Prostate gland (tissue), 2 donors: ENCODE data around the gene GALNT14. TPM values are rescaled to one million over a fixed set of nuclear protein-coding genes. Genes with fewer than 3 reads are reported as not detected.

Experiments
- DNase-seq: peaks from one replicate; pipeline ENCODE4 v3.0.0-alpha.2; 2019; ENCODE audit warnings: low spot score
- H3K27ac ChIP-seq, 2 donors: fragments of 200-600 bp; sonication (generic); 2 replicates each; pipeline ENCODE4 v1.5.1; 2017 to 2019
- H3K27me3 ChIP-seq: fragments of 200-600 bp; sonication (generic); replicated peaks from 2 replicates; pipeline ENCODE4 v1.5.1; 2019; ENCODE audit not compliant: insufficient read depth
- H3K36me3 ChIP-seq, 2 donors: fragments of 200-600 bp; sonication (generic); 1 replicate in 1 of 2; 2 replicates in 1 of 2; pipeline versions ENCODE4 v1.5.1 to v1.8.1; 2017 to 2019
- H3K4me1 ChIP-seq: fragments of 200-600 bp; sonication (generic); replicated peaks from 2 replicates; pipeline ENCODE4 v1.5.1; 2019
- H3K4me3 ChIP-seq, 2 donors: fragments of 200-600 bp; sonication (generic); 2 replicates each; pipeline ENCODE4 v1.5.1; 2017 to 2019
- H3K9me3 ChIP-seq: fragments of 200-600 bp; sonication (generic); 2 replicates; pipeline ENCODE4 v1.5.1; 2017
- CTCF ChIP-seq, 4 experiments: fragments of 200-600 bp in 2 of 4; fragments of 450-650 bp in 2 of 4; sonication (generic) in 2 of 4; IDR thresholded peaks; 1 replicate in 3 of 4; 2 replicates in 1 of 4; pipeline ENCODE4 v1.5.1; 2016 to 2019; ENCODE audit warnings: antibody characterized with exemption in 4 of 4, mild to moderate bottlenecking in 2 of 4, moderate library complexity in 2 of 4
- POLR2A ChIP-seq: fragments of 450-650 bp; IDR thresholded peaks from one replicate; pipeline ENCODE4 v1.6.1; 2016; ENCODE audit warnings: antibody characterized with exemption, mild to moderate bottlenecking
- POLR2AphosphoS5 ChIP-seq: sonication (generic); formaldehyde crosslinking; IDR thresholded peaks from one replicate; pipeline ENCODE4 v1.6.1; 2017; ENCODE audit warnings: antibody characterized with exemption
- WGBS: methylation state at CpG from one replicate; pipeline ENCODE4 v1.1.5; 2018; 5-methylcytosine and 5-hydroxymethylcytosine counted together
- intact Hi-C: fragments of 100-400 bp; cut with DNase I; formaldehyde crosslinking; loops from one replicate; pipeline ENCODE4 v1.14.2; 2022
- total RNA-seq, 2 donors: library from RNA; depleted of rRNA; stranded (reverse); fragments of >200 nt; gene quantifications; one replicate each; pipeline ENCODE4 v1.1.0, GENCODE V29; 2016

The GALNT14 gene
- total RNA-seq, 2 donors from 2014 or later: 0.59 to 15.5 TPM

- H3K27ac ChIP-seq: no peak overlapping the region
- no peaks in the 10 kb centered on the region for H3K36me3 ChIP-seq
- no peak overlapping the region for H3K4me3 ChIP-seq
- 97% methylated on average over 2 of the region's 2 CpGs for WGBS
- TF ChIP-seq POLR2AphosphoS5 (no peak), POLR2A (no peak), CTCF (IDR thresholded peaks at IDR 0.05) (no peak)
- H3K4me1 ChIP-seq: no peaks in the 10 kb centered on the region
- intact Hi-C loops: no loop called here
- H3K9me3 ChIP-seq: no peaks in the 10 kb centered on the region
- H3K27me3 ChIP-seq: no peaks in the 10 kb centered on the region
- no peak for DNase-seq
Measured at GRCh38 chr2:30948857-30949256, 189.4 kb downstream of the GALNT14 start.

GRCh38 chr2:30948130-30948529 is 190.1 kb downstream of the GALNT14 start:
- no peak for DNase-seq
- 100% methylated on average over 1 of the region's 1 CpG for WGBS
- Histone ChIP-seq H3K9me3 (no peaks in the 10 kb centered on the region), H3K4me1 (no peaks in the 10 kb centered on the region), H3K36me3 (no peaks in the 10 kb centered on the region), H3K4me3 (no peak overlapping the region), H3K27ac (no peak overlapping the region), H3K27me3 (no peaks in the 10 kb centered on the region)
- intact Hi-C loops: no loop called here
- TF ChIP-seq POLR2AphosphoS5: no peak
- TF ChIP-seq POLR2A: no peak
- no peak for TF ChIP-seq CTCF (IDR thresholded peaks at IDR 0.05)

DNA sequence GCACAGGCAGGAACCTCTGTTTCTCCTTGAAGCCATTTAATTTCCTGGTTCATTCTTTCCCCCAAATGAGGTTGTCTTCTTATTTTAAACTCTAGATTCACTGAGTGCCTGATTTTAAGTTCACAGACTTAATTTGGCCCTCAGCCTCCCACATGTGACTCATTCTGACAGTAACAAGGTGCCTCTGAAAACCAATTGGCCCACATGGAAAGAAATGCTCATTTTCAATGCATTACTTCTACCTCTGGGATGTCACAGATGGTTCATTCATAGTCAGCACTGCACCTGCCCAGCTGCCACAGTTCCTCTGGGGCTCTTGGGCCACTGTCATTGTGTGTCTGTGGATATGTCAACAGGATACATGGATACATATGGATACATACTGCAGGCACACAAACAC is 190.6 kb downstream of the GALNT14 start:
- Histone ChIP-seq H3K4me1 (no peaks in the 10 kb centered on the region), H3K27me3 (no peaks in the 10 kb centered on the region), H3K4me3 (no peak overlapping the region), H3K27ac (no peak overlapping the region), H3K9me3 (no peaks in the 10 kb centered on the region), H3K36me3 (no peaks in the 10 kb centered on the region)
- TF ChIP-seq POLR2AphosphoS5 (no peak), CTCF (IDR thresholded peaks at IDR 0.05) (no peak), POLR2A (no peak)
- intact Hi-C loops: no loop called here
- no peak for DNase-seq

DNA sequence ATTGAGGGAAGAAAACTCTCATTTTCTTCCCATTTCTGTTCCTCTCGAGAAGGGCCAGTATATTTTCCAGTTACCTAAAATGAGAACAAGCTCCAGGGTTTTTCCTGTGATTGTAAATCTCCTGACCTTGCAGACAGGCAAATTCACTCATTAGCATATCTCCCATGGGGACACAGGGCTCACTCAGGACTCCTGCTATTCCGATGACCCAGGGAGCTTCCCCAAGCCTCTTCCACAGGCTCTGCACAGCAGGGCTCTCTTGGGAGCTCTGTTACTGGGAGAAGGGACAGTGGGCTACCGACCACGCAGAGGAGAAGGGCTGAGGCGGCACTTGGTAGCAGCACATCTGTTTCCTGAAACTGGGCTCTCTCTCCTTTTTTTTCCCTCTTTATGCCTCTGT is 195.8 kb downstream of the GALNT14 start:
- Histone ChIP-seq H3K9me3 (no peaks in the 10 kb centered on the region), H3K27me3 (no peaks in the 10 kb centered on the region), H3K36me3 (no peaks in the 10 kb centered on the region), H3K4me3 (no peak overlapping the region), H3K4me1 (no peaks in the 10 kb centered on the region), H3K27ac (no peak overlapping the region)
- no peak for DNase-seq
- TF ChIP-seq POLR2A (no peak), CTCF (IDR thresholded peaks at IDR 0.05) (no peak), POLR2AphosphoS5 (no peak)
- intact Hi-C loops: no loop called here
- 79% methylated on average over 5 of the region's 5 CpGs for WGBS

DNA sequence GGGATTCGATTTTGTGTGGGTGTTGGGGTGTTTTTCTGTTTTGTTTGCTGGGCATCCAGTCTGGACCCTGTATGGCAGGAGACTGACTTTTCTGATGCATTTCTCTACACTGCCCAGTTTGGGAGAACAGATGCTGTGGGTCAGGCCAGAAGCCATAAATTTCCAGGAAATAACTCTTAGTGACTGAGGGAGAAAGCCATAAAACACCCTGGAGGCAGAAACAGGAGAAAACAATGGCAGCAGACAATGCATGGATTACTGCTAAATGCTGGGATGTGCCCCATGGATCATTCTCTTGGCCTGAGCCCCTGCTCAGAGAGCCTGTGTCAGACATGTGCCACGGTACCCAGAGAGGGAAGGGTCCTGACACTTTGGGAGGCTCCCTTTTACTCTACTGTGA is 197.4 kb downstream of the GALNT14 start:
- no peak for DNase-seq
- Histone ChIP-seq H3K9me3 (no peaks in the 10 kb centered on the region), H3K4me1 (no peaks in the 10 kb centered on the region), H3K36me3 (no peaks in the 10 kb centered on the region), H3K27ac (no peak overlapping the region), H3K4me3 (no peak overlapping the region), H3K27me3 (no peaks in the 10 kb centered on the region)
- TF ChIP-seq CTCF (IDR thresholded peaks at IDR 0.05) (no peak), POLR2A (no peak), POLR2AphosphoS5 (no peak)
- intact Hi-C loops: no loop called here
- 55% methylated on average over 2 of the region's 2 CpGs for WGBS
